KG1 (cell line): Measurements from ENCODE around the gene STARD3.

Experiments
- DNase-seq: peaks from one replicate; lab custom pipeline; 2025; lab: John Stamatoyannopoulos, UW

STARD3 gene

DNA sequence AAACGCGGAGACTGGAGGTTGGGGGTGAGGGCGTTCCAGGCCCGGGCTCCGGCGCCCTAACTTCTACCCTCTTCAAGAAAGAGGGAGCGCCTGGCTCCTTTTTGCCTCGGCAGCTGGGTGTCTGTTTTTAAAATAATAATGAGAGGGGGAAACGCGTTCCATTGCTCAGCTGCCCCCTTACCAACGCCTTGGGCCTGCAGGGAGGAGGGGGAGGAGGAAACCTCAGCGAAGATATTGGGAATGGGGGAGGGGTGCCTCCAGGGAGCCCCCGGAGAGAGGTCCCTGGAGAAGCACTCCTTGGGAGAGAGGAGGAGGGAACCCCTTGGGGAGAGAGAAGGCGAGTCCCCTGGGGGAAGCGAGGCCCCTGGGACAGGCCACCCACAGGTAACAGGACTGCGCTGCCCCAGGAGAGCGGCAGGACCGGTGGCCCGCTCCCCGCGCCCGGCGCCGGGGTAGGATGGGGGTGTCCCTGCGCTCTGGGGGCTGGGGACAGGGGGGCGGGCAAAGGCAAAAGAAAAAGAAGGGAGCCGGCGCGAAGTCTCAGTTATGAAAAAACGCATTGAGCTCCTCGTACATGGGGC lies 31.9 kb upstream of the STARD3 start:
- no peak for DNase-seq

DNA sequence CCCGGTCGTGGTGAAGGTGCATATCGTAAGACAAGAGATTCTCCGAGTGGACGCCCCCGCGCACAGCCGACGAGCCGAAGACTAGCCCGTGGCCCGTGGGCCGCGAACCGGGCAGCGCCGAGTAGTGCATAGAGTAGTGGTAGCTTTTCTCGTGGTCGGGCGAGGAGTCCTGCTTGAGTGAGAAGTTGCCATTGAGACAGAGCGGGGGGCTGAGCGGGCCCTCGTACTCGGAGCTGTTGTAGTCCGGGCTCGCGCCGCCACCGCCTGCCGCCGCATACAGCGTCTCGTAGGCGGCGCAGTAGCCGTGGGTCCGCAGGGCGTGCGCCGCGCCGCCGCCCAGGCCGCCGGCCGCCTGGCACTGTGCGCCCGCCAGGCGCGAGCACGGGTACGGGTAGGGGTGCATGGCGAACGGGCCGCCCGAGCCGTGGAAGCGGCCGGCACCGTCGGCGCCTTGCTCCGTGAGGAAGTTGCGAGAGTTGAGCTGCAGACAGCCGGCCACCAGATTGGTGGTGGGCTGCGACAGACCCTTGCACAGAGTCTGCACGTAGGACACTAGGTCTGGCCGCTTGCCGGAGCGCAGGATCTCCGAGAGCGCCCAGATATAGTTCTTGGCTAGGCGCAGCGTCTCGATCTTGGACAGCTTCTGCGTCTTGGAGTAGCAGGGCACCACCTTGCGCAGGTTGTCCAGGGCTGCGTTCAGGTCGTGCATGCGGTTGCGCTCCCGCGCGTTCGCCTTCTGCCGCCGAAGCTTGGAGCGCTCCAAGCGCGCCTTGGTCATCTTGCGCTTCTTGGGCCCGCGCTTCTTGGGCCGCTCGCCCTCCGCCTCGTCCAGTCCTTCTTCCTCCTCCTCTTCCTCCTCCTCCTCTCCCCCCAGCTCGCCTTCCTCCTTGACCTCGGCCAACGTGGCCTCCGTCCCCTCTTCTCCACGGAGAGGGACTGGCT lies 31.2 kb upstream of the STARD3 start:
- no peak for DNase-seq

GRCh38 chr17:39606434-39607056 lies 30.4 kb upstream of the STARD3 start:
- DNase-seq = no peak

DNA sequence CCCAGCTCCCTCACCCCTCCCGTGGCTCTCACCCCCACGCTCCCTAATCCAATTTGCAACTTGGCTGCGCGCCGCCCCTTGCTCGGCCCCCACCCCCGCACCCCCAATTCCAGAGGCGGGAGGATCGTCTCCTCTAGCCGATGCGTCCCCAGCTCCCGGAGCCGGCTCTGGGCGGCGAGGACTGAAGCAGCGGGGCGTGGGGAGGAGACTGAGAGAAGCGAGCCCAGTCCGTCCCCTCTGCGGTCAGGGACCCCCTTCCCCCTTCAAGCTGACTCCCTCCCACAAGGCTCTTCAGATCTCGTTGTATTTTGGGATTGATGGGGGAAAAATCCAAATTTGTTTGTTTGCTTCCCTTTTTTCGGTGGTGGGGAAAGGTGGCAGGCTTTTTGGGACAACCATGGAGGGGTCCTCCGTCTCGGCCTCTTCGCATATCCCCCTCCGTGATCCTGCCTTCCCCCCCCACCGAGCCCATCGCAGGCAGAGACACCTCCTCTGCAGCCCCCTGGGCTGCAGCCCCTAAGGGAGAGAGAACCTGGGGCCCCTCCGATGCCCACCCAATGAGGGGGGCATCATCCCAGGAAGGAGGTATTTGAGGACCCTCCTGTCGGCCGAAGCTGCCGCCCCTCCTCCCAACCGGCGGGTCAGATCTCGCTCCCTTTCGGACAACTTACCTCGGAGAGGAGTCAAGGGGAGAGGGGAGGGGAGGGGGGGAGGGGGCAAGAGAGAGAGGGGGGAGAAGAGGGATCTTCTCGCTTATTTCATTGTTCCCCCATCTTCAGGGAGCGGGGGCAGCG lies 29.7 kb upstream of the STARD3 start:
- no peak for DNase-seq

DNA sequence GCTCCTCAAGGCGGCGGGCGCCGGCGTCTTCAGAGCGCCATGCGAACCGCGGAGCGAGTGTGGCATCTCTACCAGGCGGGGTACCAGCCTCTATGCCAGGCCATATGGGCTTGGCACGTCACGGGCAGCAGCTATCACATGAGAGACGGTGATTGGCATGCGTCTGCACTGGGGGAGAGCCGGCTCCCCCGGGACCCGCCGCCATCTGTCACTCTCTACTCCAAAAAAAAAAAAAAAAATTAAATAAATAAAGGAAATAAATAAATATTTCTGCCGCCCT lies 29.2 kb upstream of the STARD3 start, which contains the start of gene NEUROD2:
TSS of gene NEUROD2 (minus strand) at position 70 of the 280 bp plus-strand sequence. CDS start 1,321 bp downstream, outside the sequence.
- no peak for DNase-seq

- DNase-seq = no peak
Observed at GRCh38 chr17:39608142-39608981, 28.6 kb upstream of the STARD3 start.

DNA sequence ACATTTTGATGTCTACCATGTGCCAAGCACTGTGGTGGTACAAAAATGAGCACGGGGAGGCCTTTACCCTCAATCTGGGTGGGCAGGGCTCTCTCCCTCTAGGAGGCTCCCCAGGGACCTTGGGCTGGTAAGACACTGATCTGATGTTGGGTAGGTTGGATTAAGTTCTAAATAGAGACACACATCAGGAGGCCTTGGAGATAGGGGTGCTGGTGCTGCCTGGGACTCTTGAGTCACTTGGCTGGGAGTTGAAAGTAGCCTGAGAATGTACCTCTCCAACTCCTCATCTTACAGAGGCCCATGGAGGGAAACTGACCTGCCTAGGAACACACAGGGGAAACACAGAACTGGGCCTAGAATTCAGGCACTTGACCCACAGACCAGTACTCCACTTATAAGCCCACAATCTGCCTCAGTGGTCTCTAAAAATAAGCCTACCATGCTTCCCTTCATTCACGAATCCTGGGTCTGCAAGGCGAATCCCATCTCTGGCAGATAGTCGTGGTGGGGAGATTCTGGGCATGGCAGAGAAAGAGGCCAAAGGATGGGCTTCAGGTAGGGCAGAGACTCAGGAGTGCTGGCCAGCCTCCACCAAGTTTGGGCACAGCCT lies 27.4 kb upstream of the STARD3 start:
- DNase-seq = no peak

DNA sequence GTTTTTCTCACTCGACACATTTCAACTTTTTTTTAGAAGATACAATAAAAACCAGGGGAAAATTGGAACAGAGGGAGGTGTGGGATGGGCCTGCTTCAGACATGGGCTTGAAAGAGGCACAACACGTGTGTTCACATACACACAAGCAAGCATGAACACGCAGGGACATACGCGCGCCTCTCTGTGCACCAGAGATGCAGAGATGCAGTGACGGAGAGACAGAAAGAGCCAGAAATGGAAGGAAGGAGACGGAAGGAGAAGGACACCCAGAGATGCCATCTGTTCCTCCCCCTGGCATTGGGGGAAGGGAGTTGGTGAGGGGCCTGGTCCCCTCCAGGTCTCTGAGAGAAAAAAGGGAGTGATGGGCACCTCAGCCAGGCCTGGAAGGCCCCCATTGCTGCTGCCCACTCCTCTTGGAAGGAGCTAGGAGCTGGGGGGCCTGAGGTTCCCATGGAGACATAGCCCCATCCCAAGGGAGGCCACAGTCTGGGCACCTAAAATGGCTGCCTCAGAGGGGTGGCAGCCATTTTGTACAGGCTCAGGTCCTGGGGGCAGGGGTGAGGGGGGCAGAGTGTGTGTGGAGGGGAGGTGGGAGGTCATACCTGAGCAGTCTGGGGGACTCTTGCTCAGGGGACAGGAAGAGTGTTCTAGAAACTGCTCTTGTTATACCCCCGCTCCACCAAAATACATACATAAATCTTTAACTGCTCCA lies 25.4 kb upstream of the STARD3 start:
- no peak for DNase-seq

GRCh38 chr17:39612291-39612894 lies 24.6 kb upstream of the STARD3 start:
- DNase-seq = no peak

DNA sequence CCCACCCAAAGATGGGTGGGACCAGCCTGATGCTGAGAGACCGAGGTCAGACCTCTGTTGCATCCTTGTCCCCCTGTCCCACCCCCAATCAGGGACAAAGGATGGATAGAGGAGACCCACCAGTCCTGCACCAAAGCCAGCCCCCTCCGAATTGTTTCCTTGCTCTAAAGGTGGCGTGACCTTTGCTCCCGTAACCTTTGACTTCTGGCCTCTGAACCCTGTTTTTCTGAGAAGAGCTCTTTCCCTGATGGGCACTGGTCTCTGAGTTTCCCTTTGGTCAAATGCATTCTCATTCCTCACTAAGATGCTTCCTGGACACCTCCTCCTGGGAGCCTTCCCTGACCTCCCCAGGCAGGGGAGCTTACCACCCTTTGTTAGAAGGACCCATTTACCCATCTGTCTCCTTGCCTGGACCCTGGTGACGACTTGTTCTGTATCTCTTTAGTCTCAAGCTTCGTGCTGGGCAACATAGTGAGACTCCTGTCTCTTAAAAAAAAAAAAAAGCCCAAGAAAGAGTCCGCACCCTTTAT lies 23.9 kb upstream of the STARD3 start:
- no peak for DNase-seq

GRCh38 chr17:39614545-39615157 lies 22.3 kb upstream of the STARD3 start:
- DNase-seq = no peak

- no peak for DNase-seq
Observed at GRCh38 chr17:39615434-39615833, 21.5 kb upstream of the STARD3 start.

DNA sequence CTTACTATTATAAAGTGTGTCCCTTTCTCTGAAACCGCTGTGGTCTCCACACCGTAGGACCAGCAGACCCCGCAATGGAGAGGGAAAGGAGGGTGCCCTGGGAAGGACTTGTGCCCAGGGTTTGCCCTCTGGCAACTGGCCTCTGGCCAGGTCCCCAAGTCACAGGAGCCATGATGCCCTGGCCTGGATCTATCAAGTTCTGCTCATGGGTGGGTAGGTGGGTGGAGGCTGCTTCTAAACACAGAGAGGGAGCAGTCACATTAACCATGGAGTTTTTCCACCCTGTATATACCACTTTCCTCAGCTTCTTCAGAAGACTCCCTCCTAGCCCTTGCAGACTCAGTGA lies 19.9 kb upstream of the STARD3 start:
- DNase-seq = no peak

GRCh38 chr17:39617446-39618245 lies 19.3 kb upstream of the STARD3 start:
- no peak for DNase-seq

DNA sequence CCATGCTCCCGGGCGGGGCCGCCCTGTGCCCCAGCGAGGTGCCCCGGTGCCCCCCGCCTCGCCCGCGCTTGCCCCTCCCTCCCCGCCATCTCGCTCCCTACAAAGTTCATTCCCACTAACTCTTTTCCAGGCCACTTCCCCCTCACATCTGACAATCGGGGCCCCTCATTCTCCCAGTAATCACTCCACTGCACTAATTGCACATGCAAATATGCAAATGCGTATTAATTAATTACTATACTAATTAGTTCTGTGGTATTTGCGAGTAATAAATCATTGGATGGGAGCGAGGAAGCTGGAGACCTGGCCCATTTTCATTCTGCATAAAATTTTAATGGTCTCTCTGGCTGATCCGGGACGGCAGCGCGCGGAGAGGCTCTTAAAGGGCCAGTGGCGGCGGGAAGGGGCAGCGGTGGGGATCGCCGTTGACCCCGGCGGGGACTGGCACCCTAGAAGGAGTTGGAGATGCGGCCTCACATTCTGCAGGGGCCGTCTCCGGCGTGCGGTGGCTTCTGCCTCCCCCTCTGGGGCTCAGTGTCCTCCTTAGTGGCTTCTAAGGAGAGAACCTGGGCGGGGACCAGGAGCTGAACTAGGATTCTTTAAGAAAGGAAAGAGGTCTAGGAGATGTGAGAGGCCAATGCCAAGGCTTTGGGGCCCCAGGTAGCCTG lies 18.6 kb upstream of the STARD3 start:
- DNase-seq = no peak

DNA sequence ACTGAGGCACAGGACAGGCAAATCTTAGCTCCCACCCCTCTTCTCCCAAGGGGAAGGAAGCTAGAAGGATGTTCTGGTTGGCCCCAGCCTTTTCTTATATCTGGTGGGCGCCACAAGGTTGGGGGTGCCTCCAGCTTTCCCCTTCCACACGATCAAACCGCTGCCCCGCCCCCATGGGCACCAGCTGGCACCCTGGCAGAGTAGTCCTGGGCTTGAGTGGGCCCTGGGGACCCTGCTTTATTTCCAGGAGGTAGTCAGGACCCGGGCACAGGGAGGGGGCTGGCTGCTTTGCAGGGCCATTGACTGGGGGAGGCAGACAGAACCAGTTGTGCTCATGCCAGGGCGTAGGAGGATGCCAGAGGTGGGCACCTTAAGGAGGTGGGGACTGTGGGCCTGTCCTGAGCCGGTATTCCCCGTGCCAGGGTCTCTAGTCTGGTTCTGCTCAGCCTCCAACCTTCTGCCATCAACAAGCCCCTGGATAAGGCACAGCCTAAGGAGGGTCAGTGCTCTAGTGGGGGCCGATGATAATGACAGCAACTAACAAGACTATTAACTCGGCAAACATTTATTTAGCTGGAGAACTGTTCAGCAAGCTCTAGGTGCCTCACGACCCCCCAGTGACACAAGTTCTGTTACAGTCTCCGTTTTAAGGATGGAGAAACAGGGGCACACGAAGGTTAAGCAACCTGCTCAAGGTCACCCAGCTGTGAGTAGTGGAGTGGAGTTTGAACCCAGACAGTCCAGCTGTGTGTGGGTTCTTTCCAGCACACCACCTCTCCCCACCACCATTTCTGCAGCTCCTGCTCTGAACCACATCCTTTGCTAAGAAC lies 17.8 kb upstream of the STARD3 start:
- DNase-seq = no peak

DNA sequence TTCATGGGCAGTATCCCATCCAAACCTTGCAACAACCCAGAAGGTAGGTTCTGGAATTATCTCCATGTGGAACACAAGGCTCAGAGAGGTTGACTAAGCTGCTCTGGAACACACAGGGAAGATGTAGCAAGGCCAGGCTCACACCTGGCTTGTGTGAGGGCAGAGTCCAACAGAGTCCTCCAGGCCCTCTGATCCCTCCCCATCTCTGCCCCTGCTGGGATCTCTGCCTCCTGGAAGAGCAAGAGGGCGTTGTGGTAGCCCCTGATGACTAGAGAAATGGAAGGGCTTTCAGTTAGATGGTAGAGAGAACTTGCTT lies 17.2 kb upstream of the STARD3 start:
- no peak for DNase-seq
